Measurements from ENCODE around the gene HBM.

DNA sequence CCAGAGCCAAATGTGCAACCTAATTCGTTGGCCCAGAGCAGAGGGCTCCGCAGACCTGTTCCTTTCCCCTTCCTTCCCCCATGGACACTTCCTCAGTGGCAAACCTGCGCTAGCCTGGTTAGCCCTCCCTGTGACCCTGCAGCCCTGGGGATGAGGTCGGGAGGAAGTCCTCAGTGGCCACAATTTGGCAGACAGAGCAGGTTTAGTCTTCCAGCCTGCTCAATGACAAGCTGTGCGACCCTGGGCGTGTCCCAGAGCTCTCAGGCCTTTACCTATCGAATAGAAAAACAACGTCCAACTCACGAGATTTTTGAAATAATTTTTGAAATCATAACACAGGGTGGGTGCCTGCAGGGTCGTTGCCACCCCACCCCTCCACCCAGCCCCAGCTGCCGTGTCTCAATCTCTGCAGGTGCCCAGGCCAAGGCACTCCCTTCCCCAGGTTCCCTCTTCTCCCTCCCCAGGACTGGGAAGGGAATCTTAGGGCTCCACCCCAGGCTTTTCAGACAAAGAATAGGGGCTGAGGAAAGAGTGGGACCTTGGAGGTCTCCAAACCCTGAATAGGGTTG lies 1.4 kb downstream of the HBM start:
- TF ChIP-seq, protein P1, sequence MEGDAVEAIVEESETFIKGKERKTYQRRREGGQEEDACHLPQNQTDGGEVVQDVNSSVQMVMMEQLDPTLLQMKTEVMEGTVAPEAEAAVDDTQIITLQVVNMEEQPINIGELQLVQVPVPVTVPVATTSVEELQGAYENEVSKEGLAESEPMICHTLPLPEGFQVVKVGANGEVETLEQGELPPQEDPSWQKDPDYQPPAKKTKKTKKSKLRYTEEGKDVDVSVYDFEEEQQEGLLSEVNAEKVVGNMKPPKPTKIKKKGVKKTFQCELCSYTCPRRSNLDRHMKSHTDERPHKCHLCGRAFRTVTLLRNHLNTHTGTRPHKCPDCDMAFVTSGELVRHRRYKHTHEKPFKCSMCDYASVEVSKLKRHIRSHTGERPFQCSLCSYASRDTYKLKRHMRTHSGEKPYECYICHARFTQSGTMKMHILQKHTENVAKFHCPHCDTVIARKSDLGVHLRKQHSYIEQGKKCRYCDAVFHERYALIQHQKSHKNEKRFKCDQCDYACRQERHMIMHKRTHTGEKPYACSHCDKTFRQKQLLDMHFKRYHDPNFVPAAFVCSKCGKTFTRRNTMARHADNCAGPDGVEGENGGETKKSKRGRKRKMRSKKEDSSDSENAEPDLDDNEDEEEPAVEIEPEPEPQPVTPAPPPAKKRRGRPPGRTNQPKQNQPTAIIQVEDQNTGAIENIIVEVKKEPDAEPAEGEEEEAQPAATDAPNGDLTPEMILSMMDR (IDR thresholded peaks at IDR 0.05): no peak
- TF ChIP-seq POLR2A (IDR thresholded peaks at IDR 0.05) (no peak), POLR2AphosphoS5 (IDR thresholded peaks at IDR 0.05; ENCODE audit: insufficient read depth in 1 of 2, low read depth in 1 of 2) (no peak)

Data from vagina (tissue), 2 donors.